ENCODE data around the gene BLTP3A.

Gene BLTP3A

GRCh38 chr6:34836451-34836850 is 44.6 kb downstream of the BLTP3A start:
- TF ChIP-seq CTCF (IDR thresholded peaks at IDR 0.05; ENCODE audit: borderline replicate concordance, insufficient read depth, low read depth, low read length) = no peak
- no peak overlapping the region for H3K4me3 ChIP-seq (ENCODE audit: low read depth, low read length)

DNA sequence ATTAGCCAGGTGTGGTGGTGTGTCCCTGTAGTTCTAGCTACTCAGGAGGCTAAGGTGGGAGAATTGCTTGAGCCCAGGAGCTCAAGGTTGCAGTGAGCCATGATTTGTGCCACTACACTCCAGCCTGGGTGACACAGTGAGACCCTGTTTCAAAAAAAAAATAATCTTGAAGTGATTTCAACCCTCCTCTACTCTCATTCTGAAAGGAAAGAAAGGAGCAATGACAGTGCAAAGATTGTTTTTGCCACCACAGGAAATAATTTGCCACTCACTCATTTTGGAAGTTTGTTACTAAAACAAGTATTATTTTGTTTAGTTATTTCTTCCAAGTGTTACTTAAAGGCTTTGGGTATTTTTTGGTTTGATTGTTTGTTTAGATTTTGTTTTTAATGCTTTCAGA is 45.6 kb downstream of the BLTP3A start:
- TF ChIP-seq CTCF (IDR thresholded peaks at IDR 0.05; ENCODE audit: borderline replicate concordance, insufficient read depth, low read depth, low read length) = no peak

GRCh38 chr6:34839666-34840352 is 47.9 kb downstream of the BLTP3A start:
- TF ChIP-seq CTCF (IDR thresholded peaks at IDR 0.05; ENCODE audit: borderline replicate concordance, insufficient read depth, low read depth, low read length) = no peak
- H3K4me3 ChIP-seq (ENCODE audit: low read depth, low read length) = no peak overlapping the region

More for the DNA sequence above, 45.6 kb downstream of the BLTP3A start:
- no peak overlapping the region for H3K4me3 ChIP-seq (ENCODE audit: low read depth, low read length)

All from GM12875 (cell line).